Smooth muscle cell (in vitro differentiated cells): ENCODE results near the gene BCL11A. TPM values are rescaled to one million over a fixed set of nuclear protein-coding genes. Genes with fewer than 3 reads are reported as not detected.

Experiments used
- DNase-seq: peaks from one replicate; lab custom pipeline; 2025; ENCODE audit not compliant: unreplicated experiment; lab: John Stamatoyannopoulos, UW
- H2AFZ ChIP-seq: fragments of 200-600 bp; sonication (generic); 2 replicates; pipeline ENCODE4 v1.6.0; 2016; ENCODE audit warnings: antibody characterized with exemption, low read depth, mild to moderate bottlenecking
- H3F3A ChIP-seq: fragments of 200-600 bp; sonication (generic); 2 replicates; pipeline ENCODE4 v1.6.0; 2017; ENCODE audit warnings: antibody characterized with exemption, low read depth
- H3K27ac ChIP-seq: fragments of 200-600 bp; sonication (generic); 2 replicates; pipeline ENCODE4 v1.5.1; 2016; ENCODE audit warnings: low read depth, mild to moderate bottlenecking
- H3K27me3 ChIP-seq: fragments of 200-600 bp; sonication (generic); 2 replicates; pipeline ENCODE4 v1.6.1; 2016; ENCODE audit warnings: low read depth, mild to moderate bottlenecking
- H3K36me3 ChIP-seq: fragments of 200-600 bp; sonication (generic); 2 replicates; pipeline ENCODE4 v1.5.1; 2016; ENCODE audit warnings: low read depth
- H3K4me1 ChIP-seq: fragments of 200-600 bp; sonication (generic); 2 replicates; pipeline ENCODE4 v1.5.1; 2016; ENCODE audit warnings: low read depth
- H3K4me2 ChIP-seq: fragments of 200-600 bp; sonication (generic); 2 replicates; pipeline ENCODE4 v1.6.0; 2016; ENCODE audit warnings: mild to moderate bottlenecking
- H3K4me3 ChIP-seq: fragments of 200-600 bp; sonication (generic); 2 replicates; pipeline ENCODE4 v1.5.1; 2016; ENCODE audit warnings: mild to moderate bottlenecking
- H3K79me2 ChIP-seq: fragments of 200-600 bp; sonication (generic); 2 replicates; pipeline ENCODE4 v1.6.0; 2016; ENCODE audit warnings: low read depth, mild to moderate bottlenecking
- H3K9ac ChIP-seq: fragments of 200-600 bp; sonication (generic); 2 replicates; pipeline ENCODE4 v1.6.0; 2016; ENCODE audit warnings: low read depth
- H3K9me3 ChIP-seq: fragments of 200-600 bp; sonication (generic); replicated peaks from 2 replicates; pipeline ENCODE4 v1.5.1; 2016; ENCODE audit warnings: low read depth
- H4K20me1 ChIP-seq: fragments of 200-600 bp; sonication (generic); 2 replicates; pipeline ENCODE4 v1.6.0; 2016; ENCODE audit warnings: low read depth
- WGBS: methylation state at CpG from one replicate; pipeline ENCODE4 v1.1.7; 2016; ENCODE audit warnings: low lambda C conversion rate; 5-methylcytosine and 5-hydroxymethylcytosine counted together
- polyA plus RNA-seq: library from polyadenylated mRNA; unstranded; fragments of >200 nt; fragmentation: Nextera tagmentation; extraction: Ambion mirVana; gene quantifications from 2 replicates; pipeline ENCODE4 v1.2.1, GENCODE V29; 2016
- total RNA-seq: library from RNA; depleted of rRNA; stranded (reverse); fragments of >200 nt; gene quantifications from 2 replicates; pipeline ENCODE4 v1.2.3, GENCODE V29; 2014
- TF ChIP-seq, protein P1 (sequence below): fragments of 200-600 bp; sonication (generic); IDR thresholded peaks from 2 replicates; pipeline ENCODE4 v1.5.1; 2017; ENCODE audit warnings: borderline replicate concordance, mild to moderate bottlenecking, antibody characterized with exemption; ENCODE audit not compliant: insufficient read depth, poor library complexity, severe bottlenecking

Gene BCL11A
- total and polyA plus RNA-seq, 2 experiments from 2014 or later, result 15.8 to 20.0 TPM

DNA sequence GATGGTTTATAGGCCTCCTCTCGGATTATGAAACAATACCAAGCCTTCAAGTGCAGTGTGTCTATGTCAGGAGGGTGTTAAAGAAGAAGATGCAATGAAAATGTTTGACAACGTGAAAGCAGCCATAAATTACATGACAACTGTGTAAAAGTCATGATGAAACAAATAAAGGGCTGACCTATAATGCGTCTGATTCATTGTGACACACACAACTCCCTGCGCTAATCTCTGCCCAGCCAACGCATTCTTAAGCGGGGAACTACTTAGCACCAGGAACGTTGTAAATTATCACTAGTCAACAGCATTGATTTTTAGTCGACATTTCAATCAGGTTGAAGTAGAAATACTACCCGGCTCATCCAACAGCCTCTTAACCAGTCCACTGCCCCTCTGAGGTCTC is 26.8 kb downstream of the BCL11A start:
- 49% methylated on average over 9 of the region's 9 CpGs for WGBS
- Histone ChIP-seq H3K27me3 (no peaks in the 10 kb centered on the region), H3F3A (no peaks in the 10 kb centered on the region), H4K20me1 (peaks cover 61% of the 10 kb centered on the region), H3K9me3 (no peaks in the 10 kb centered on the region), H3K4me3 (no peak overlapping the region), H3K4me1 (peaks cover 13% of the 10 kb centered on the region), H3K27ac (no peak overlapping the region), H3K4me2 (no peak overlapping the region), H2AFZ (no peak overlapping the region), H3K79me2 (peaks cover 95% of the 10 kb centered on the region), H3K9ac (no peak overlapping the region), H3K36me3 (no peaks in the 10 kb centered on the region)
- no peak for DNase-seq
- TF ChIP-seq, protein P1, sequence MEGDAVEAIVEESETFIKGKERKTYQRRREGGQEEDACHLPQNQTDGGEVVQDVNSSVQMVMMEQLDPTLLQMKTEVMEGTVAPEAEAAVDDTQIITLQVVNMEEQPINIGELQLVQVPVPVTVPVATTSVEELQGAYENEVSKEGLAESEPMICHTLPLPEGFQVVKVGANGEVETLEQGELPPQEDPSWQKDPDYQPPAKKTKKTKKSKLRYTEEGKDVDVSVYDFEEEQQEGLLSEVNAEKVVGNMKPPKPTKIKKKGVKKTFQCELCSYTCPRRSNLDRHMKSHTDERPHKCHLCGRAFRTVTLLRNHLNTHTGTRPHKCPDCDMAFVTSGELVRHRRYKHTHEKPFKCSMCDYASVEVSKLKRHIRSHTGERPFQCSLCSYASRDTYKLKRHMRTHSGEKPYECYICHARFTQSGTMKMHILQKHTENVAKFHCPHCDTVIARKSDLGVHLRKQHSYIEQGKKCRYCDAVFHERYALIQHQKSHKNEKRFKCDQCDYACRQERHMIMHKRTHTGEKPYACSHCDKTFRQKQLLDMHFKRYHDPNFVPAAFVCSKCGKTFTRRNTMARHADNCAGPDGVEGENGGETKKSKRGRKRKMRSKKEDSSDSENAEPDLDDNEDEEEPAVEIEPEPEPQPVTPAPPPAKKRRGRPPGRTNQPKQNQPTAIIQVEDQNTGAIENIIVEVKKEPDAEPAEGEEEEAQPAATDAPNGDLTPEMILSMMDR, result no peak

DNA sequence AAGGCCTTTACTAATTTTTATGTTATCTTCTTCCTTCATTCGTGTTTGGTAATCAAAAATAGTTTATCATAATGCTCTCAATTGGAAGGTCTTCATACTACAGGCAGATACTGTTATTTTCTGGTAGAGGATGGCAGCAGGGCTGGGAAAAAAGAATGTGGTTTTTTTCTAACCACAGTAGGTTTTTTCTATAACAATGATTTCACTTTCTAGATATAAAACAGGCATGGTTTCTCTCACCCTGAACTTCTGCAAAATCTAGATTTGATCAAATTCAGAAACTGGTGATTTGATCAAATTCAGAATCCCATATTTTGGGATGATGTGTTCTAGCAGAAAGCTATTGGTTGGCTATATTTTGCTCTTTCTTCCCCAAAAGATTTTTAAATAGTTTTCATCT is 27.6 kb downstream of the BCL11A start:
- no peak overlapping the region for H3K9ac ChIP-seq
- H3K27me3 ChIP-seq, result no peaks in the 10 kb centered on the region
- no peak overlapping the region for H3K4me2 ChIP-seq
- H3K36me3 ChIP-seq, result no peaks in the 10 kb centered on the region
- peaks cover 91% of the 10 kb centered on the region for H3K79me2 ChIP-seq
- 100% methylated on average over 1 of the region's 1 CpG for WGBS
- H3K9me3 ChIP-seq, result no peaks in the 10 kb centered on the region
- TF ChIP-seq, protein P1, result no peak
- peaks cover 6% of the 10 kb centered on the region for H3K4me1 ChIP-seq
- no peaks in the 10 kb centered on the region for H3F3A ChIP-seq
- no peak overlapping the region for H3K4me3 ChIP-seq
- peaks cover 59% of the 10 kb centered on the region for H4K20me1 ChIP-seq
- H2AFZ ChIP-seq, result no peak overlapping the region
- DNase-seq, result no peak
- H3K27ac ChIP-seq, result no peak overlapping the region

DNA sequence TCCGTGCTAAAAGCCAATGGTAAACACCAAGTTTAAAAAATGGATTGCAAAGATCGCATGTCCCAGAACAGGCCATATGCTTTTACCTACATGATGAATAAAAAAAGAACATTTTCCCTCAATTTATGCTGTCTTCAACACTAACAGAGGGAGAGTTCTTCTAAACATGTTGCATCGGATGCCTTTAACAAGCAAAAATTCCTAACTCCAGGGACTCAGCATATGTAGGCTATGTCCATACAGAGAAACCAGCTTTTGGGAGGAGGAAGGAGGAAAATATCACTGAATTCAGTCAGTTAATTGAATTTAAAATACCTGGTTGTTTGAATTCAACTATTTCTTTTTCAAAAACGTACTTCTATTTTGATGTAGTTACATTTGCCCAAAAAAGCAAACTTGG is 28.6 kb downstream of the BCL11A start:
- TF ChIP-seq, protein P1, result no peak
- WGBS, result 90% methylated on average over 4 of the region's 4 CpGs
- no peak overlapping the region for H3K4me3 ChIP-seq
- no peak overlapping the region for H3K9ac ChIP-seq
- H3K4me2 ChIP-seq, result no peak overlapping the region
- no peaks in the 10 kb centered on the region for H3F3A ChIP-seq
- peaks cover 81% of the 10 kb centered on the region for H3K79me2 ChIP-seq
- H3K4me1 ChIP-seq, result peaks cover 4% of the 10 kb centered on the region
- no peaks in the 10 kb centered on the region for H3K27me3 ChIP-seq
- H3K36me3 ChIP-seq, result no peaks in the 10 kb centered on the region
- DNase-seq, result no peak
- H2AFZ ChIP-seq, result no peak overlapping the region
- peaks cover 55% of the 10 kb centered on the region for H4K20me1 ChIP-seq
- H3K27ac ChIP-seq, result no peak overlapping the region
- H3K9me3 ChIP-seq, result no peaks in the 10 kb centered on the region

DNA sequence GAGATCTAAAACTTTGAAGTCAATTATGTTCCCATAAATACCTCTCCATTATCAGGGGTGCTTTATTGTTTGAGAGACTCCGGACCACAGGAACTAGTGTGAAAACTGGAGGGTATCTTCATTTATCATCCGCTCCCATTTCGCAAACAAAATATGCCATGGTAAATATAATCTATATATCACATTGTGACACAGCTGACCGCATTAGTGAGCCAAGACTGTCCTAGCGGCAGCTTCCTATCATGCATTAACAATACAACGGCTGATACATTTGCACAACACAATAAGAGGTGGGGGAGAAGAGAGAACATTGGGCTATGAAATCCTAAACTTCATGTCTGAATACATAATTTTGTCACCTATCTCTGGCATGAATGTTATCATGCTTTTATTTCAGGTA is 29.5 kb downstream of the BCL11A start:
- DNase-seq, result no peak
- Histone ChIP-seq H3K36me3 (no peaks in the 10 kb centered on the region), H3F3A (peaks cover 3% of the 10 kb centered on the region), H3K27ac (no peak overlapping the region), H3K4me1 (peaks cover 6% of the 10 kb centered on the region), H3K27me3 (no peaks in the 10 kb centered on the region), H3K4me3 (no peak overlapping the region), H4K20me1 (peaks cover 49% of the 10 kb centered on the region), H3K4me2 (no peak overlapping the region), H3K9me3 (no peaks in the 10 kb centered on the region), H3K9ac (no peak overlapping the region), H3K79me2 (peaks cover 75% of the 10 kb centered on the region), H2AFZ (no peak overlapping the region)
- TF ChIP-seq, protein P1, result no peak
- 93% methylated on average over 6 of the region's 6 CpGs for WGBS
